Measurements from ENCODE around the gene ROR2. TPM values are rescaled to one million over a fixed set of nuclear protein-coding genes. Genes with fewer than 3 reads are reported as not detected.
"Not testable (repeated sequence)": the region's sequence is repeated elsewhere in the genome, so short reads cannot be mapped to it uniquely, and the experiment has no call there.

ROR2 gene
- total RNA-seq, 1 experiment from 2014 or later: 40.0 TPM

DNA sequence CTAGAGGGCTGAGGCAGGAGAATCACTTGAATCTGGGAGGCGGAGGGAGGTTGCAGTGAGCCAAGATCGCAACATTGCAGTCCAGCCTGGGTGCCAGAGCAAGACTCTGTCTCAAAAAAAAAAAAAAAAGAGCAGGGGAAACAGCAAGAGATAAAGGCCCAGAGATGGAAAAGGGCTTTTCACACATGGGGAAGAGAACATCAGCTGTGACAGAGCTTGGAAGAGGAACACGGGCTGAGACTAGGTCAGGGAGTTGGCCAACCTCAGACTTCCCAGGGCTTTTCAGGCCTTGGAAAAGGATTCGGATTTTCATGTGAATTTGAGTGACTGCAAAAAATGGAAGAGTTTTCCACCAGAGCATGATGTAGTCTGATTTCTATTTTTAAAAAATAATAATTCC lies 294.4 kb downstream of the ROR2 start:
- DNase-seq: no peak
- no peaks in the 10 kb centered on the region for H3K27me3 ChIP-seq (ENCODE audit: control insufficient read depth, insufficient read depth, low read length)
- H3K4me3 ChIP-seq (ENCODE audit: insufficient read depth, low read depth, low read length): no peak overlapping the region
- H3K36me3 ChIP-seq (replicated peaks; ENCODE audit: control insufficient read depth, insufficient read depth, low read length): no peaks in the 10 kb centered on the region

DNA sequence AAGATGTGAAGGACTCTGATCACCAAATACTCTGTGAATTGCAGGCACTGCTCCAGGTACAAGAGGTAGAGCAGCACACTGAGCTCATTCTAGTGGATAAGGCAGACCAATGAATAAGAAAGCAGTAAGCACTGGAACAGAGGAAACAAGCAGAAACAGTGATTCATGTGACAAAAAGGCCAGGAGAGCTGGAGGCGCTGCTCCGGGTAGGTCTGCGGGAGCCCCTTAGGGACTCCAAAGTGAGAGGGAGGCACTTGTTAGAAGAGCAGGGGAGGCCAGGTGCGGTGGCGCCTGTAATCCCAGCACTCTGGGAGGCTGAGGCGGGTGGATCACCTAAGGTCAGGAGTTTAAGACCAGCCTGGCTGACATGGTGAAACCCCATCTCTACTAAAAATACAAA lies 294.8 kb downstream of the ROR2 start:
- no peak for DNase-seq
- H3K36me3 ChIP-seq (replicated peaks; ENCODE audit: control insufficient read depth, insufficient read depth, low read length): no peaks in the 10 kb centered on the region
- H3K27me3 ChIP-seq (ENCODE audit: control insufficient read depth, insufficient read depth, low read length): no peaks in the 10 kb centered on the region
- no peak overlapping the region for H3K4me3 ChIP-seq (ENCODE audit: insufficient read depth, low read depth, low read length)

DNA sequence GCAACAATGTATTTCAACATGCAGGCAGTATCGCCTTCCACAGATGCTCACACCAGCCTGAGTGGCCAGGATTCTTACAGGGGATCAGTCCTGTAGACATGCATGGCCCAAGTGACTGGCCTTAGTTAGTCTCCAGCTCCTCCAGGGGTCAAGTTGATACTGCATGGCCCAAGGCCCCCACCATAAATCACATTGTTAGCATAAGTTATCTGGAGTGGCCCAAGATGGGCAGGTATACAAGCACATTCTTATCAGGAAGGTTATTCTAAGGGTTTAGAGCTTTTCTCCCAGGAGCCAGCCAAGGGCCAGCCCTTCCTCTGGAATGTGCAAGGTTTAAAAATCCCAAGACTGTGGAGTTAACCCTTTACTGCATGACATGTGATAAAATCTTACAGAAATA lies 295.5 kb downstream of the ROR2 start:
- no peak for DNase-seq

DNA sequence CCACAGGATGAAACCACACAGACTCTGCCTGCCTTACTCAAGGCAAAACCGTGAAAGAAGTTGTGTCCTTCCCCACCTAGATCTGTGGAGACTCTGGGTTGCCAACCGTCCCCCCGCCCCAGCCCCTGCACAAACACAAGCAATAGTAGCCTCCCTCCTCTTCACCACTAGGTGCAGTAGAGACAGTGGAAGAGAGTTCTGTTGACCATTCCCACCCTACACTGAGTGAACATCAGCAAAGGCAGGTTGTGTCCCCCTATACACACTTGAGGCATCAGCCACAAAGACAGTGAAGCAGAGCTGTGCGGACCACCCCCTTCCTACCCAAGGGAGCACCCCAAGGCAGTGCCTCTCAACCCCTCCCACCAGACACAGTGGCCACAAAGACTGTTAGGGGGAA lies 302.7 kb downstream of the ROR2 start:
- Histone ChIP-seq H3K27me3 (ENCODE audit: control insufficient read depth, insufficient read depth, low read length) (no peaks in the 10 kb centered on the region), H3K4me3 (ENCODE audit: insufficient read depth, low read depth, low read length) (no peak overlapping the region), H3K36me3 (replicated peaks; ENCODE audit: control insufficient read depth, insufficient read depth, low read length) (no peaks in the 10 kb centered on the region)
- peak; percentile 60 for DNase-seq

More for the DNA sequence above, 295.5 kb downstream of the ROR2 start:
- no peaks in the 10 kb centered on the region for H3K36me3 ChIP-seq (replicated peaks; ENCODE audit: control insufficient read depth, insufficient read depth, low read length)
- H3K27me3 ChIP-seq (ENCODE audit: control insufficient read depth, insufficient read depth, low read length): no peaks in the 10 kb centered on the region
- no peak overlapping the region for H3K4me3 ChIP-seq (ENCODE audit: insufficient read depth, low read depth, low read length)

DNA sequence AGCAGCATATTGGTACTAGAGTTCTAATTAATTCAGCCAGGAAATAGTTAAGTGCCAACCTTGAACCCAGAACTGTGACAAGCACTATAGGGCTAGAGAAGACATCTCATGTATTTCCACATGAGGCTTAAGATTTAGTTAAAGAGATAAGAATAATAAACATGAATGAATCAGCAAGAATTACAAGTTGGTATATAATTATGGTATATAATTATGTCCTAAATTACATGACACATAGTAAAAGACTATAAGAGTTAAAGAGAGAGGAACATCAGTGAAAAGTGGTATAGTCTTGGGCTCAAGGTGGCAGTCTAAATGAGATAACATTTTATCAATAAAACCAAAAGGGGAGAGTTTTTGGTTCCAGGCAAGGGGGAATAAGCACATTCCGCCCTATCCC lies 303.3 kb downstream of the ROR2 start:
- Histone ChIP-seq H3K36me3 (replicated peaks; ENCODE audit: control insufficient read depth, insufficient read depth, low read length) (no peaks in the 10 kb centered on the region), H3K27me3 (ENCODE audit: control insufficient read depth, insufficient read depth, low read length) (no peaks in the 10 kb centered on the region), H3K4me3 (ENCODE audit: insufficient read depth, low read depth, low read length) (no peak overlapping the region)
- DNase-seq: no peak

DNA sequence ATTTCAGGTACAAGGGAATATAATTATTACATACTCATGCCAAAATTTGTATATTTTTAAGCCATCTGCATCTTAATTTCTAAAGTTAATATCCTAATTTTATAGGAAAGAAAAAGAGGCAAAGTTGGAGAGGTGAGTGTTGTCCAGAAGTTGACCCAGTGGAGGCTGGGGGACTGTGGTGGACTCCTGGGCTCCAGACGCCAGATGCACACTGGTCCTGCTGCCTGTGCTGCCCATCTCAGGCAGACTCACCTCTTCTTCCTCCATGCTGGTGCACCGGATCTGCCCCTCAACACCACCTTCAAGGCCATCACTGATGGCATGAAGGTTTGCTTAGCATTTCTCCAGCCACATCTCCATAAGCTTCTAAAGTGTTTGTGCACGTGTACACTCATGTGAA lies 305.6 kb downstream of the ROR2 start:
- H3K4me3 ChIP-seq (ENCODE audit: insufficient read depth, low read depth, low read length): no peak overlapping the region
- no peak for DNase-seq
- H3K27me3 ChIP-seq (ENCODE audit: control insufficient read depth, insufficient read depth, low read length): no peaks in the 10 kb centered on the region
- no peaks in the 10 kb centered on the region for H3K36me3 ChIP-seq (replicated peaks; ENCODE audit: control insufficient read depth, insufficient read depth, low read length)

DNA sequence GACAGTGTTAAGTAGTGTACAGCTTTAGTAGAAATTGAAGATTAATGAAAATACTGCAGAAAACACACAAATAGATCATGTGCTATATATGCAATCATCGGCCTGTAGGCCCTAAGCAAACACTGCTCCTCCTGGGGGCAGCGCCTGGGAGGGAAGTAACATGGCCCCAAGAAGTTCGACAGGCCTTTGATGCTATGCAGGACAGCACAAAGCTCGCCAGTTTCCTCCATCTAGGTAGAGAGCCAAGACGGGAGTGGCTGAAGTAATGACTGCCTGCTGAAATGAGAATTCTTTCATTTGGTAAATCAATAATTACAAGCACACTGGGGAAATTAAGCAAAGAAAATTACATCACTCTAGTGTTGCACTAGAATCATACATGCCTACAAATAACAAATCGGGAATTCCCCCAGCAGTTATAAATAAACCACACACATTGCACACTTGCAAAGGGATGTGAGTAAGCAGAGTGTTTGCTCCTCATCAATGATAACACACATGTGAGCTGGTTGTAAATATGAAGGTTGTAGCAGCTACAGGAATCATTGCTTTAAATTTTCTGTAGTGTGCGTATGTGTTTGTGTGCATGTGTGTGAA lies 306.4 kb downstream of the ROR2 start:
- Histone ChIP-seq H3K27me3 (ENCODE audit: control insufficient read depth, insufficient read depth, low read length) (no peaks in the 10 kb centered on the region), H3K36me3 (replicated peaks; ENCODE audit: control insufficient read depth, insufficient read depth, low read length) (no peaks in the 10 kb centered on the region), H3K4me3 (ENCODE audit: insufficient read depth, low read depth, low read length) (no peak overlapping the region)
- no peak for DNase-seq

DNA sequence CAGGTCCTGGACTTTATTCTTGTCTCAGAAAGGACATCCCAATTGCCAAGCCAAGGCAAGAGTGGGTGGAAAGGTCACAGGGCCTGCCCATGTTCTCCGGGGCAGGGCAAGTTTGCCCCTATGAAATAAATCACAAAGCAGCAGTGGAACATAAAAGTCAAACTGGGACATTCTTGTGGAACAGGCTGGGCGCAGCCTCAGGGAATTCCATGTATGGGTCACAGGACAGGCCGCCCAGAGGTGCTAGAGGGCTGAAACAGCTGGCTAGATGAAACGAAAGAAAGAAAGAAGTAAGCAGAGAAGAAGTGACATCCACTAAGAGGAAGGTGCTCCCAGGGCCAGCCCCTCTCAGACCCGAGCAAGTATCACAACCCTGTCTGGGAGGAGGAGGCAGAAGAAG lies 307.3 kb downstream of the ROR2 start:
- Histone ChIP-seq H3K4me3 (ENCODE audit: insufficient read depth, low read depth, low read length) (no peak overlapping the region), H3K36me3 (replicated peaks; ENCODE audit: control insufficient read depth, insufficient read depth, low read length) (no peaks in the 10 kb centered on the region), H3K27me3 (ENCODE audit: control insufficient read depth, insufficient read depth, low read length) (no peaks in the 10 kb centered on the region)
- no peak for DNase-seq

DNA sequence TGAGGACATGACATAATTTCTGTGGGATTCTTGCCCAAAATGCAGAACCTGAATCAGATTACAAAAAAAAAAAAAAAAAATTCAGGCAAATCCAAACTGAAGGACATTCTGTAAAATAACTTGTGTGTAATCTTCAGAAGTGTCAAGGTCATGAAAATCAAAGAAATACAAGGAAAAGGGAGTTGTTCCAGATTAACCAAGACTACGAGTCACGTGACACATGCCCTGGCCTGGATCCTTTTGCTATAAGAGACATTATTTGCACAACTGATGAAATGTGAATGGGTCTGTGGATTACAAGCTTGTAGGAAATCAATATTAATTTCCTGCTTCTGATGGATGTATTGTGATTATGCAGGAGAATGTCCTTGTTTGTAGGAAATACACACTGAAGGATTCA lies 309.6 kb downstream of the ROR2 start:
- no peaks in the 10 kb centered on the region for H3K27me3 ChIP-seq (ENCODE audit: control insufficient read depth, insufficient read depth, low read length)
- no peak overlapping the region for H3K4me3 ChIP-seq (ENCODE audit: insufficient read depth, low read depth, low read length)
- no peak for DNase-seq
- no peaks in the 10 kb centered on the region for H3K36me3 ChIP-seq (replicated peaks; ENCODE audit: control insufficient read depth, insufficient read depth, low read length)

DNA sequence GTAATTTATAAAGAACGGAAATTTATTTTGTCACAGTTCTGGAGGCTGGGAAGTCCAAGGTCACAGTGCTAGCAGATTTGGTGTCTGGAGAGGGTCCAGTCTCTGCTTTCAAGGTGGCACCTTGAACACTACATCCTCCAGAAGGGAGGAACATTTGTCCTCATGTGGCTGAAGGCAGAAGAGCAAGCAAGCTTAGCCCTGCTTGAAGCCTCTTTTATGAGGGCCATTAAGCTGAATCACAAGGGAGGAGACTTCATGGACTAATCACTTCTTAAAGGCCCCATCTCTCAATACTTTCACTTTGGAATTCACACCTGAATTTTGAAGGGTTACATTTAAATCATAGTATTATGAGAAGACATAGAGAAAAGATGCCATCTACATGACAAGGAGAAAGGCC lies 311.0 kb downstream of the ROR2 start:
- H3K27me3 ChIP-seq (ENCODE audit: control insufficient read depth, insufficient read depth, low read length): no peaks in the 10 kb centered on the region
- no peaks in the 10 kb centered on the region for H3K36me3 ChIP-seq (replicated peaks; ENCODE audit: control insufficient read depth, insufficient read depth, low read length)
- DNase-seq: no peak
- no peak overlapping the region for H3K4me3 ChIP-seq (ENCODE audit: insufficient read depth, low read depth, low read length)

DNA sequence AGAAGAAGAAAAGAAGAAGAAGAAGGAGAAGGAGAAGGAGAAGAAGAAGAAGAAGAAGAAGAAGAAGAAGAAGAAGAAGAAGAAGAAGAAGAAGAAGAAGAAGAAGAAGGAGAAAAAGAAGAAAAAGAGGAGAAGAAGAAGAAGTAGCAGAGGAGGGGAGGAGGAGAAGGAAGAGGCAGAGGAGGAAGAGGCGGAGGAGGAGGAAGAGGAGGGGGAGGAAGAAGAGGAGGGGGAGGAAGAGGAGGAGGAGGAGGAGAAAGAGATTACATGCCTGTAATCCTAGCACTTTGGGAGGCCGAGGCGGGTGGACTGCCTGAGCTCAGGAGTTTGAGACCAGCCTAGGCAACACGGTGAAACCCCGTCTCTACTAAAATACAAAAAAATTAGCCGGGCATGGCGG lies 315.2 kb downstream of the ROR2 start:
- not testable (repeated sequence) for H3K36me3 ChIP-seq (replicated peaks; ENCODE audit: control insufficient read depth, insufficient read depth, low read length); H3K27me3 ChIP-seq (ENCODE audit: control insufficient read depth, insufficient read depth, low read length); DNase-seq; H3K4me3 ChIP-seq (ENCODE audit: insufficient read depth, low read depth, low read length)

DNA sequence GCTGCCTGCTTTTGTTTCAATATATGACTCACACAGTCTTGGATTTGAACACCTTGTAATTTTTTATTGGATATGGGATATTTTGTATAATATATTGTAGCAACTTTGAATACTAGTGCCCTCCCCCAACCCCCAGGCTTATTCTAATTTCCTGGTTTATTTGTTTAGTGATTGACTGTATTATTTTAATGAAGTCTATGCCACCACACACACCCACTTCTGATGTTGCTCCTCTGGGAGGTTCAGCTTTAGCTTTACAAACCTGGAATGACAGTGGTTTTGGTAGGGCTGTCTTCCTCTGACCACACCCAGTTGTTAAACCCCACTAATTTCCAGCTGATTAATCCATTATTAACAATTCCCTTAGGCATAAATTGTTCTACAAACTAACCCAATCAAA lies 320.3 kb downstream of the ROR2 start:
- DNase-seq: no peak
- Histone ChIP-seq H3K36me3 (replicated peaks; ENCODE audit: control insufficient read depth, insufficient read depth, low read length) (no peaks in the 10 kb centered on the region), H3K27me3 (ENCODE audit: control insufficient read depth, insufficient read depth, low read length) (no peaks in the 10 kb centered on the region), H3K4me3 (ENCODE audit: insufficient read depth, low read depth, low read length) (no peak overlapping the region)

DNA sequence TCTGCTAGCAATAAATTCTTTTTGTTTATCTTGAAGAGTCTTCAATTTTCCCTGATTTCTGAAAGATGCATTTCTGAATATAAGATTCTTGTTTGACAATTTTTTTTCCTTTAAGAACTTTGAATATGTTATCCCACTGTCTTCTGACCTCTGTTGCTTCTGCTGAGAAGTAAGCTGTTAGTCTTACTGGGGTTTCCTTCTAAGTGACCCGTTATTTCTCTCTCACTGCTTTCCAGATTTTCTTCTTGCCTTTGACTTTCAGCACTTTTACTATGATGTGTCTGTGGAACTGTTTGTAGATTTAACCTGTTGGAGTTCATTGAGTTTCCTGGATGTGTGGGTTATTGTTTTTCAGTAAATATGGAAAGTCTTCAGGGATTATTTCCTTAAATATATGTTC lies 321.1 kb downstream of the ROR2 start:
- H3K4me3 ChIP-seq (ENCODE audit: insufficient read depth, low read depth, low read length): no peak overlapping the region
- no peak for DNase-seq
- H3K36me3 ChIP-seq (replicated peaks; ENCODE audit: control insufficient read depth, insufficient read depth, low read length): no peaks in the 10 kb centered on the region
- H3K27me3 ChIP-seq (ENCODE audit: control insufficient read depth, insufficient read depth, low read length): no peaks in the 10 kb centered on the region

DNA sequence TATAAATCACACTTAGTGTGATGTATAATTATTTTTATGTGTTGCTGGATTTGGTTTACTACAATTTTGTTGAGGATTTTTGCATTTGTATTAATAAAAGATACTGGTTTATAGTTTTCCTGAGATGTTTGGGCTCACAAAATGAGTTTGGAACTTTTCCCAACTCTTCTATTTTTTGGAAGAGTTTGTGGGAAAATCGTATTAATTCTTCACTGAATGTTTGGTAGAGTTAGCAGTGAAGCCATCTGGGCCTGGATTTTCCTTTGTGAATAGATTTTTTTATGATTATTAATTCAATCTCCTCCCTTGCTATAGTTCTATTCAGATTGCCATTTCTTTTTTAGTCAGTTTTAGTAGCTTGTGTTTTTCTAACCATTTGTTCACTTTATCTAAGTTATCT lies 324.7 kb downstream of the ROR2 start:
- Histone ChIP-seq H3K27me3 (ENCODE audit: control insufficient read depth, insufficient read depth, low read length) (no peaks in the 10 kb centered on the region), H3K36me3 (replicated peaks; ENCODE audit: control insufficient read depth, insufficient read depth, low read length) (no peaks in the 10 kb centered on the region), H3K4me3 (ENCODE audit: insufficient read depth, low read depth, low read length) (no peak overlapping the region)
- DNase-seq: no peak

DNA sequence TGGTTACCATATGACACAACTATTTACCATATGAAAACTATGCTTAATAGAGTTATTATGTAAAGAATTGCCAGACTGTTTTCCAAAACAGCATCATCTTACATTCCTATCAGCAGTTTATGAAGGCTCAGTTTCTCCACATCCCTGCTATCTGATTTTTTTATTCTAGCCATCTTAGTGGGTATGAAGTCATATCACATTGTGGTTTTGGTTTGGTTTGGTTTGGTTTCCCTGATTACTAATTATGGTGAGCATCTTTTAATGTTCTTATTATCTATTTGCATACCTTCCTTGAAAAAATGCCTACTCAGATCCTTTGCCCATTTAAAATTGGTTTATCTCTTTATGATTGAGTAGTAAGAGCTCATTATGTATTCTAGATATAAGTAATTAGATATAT lies 327.0 kb downstream of the ROR2 start:
- H3K36me3 ChIP-seq (replicated peaks; ENCODE audit: control insufficient read depth, insufficient read depth, low read length): no peaks in the 10 kb centered on the region
- no peak for DNase-seq
- H3K27me3 ChIP-seq (ENCODE audit: control insufficient read depth, insufficient read depth, low read length): no peaks in the 10 kb centered on the region
- H3K4me3 ChIP-seq (ENCODE audit: insufficient read depth, low read depth, low read length): no peak overlapping the region

DNA sequence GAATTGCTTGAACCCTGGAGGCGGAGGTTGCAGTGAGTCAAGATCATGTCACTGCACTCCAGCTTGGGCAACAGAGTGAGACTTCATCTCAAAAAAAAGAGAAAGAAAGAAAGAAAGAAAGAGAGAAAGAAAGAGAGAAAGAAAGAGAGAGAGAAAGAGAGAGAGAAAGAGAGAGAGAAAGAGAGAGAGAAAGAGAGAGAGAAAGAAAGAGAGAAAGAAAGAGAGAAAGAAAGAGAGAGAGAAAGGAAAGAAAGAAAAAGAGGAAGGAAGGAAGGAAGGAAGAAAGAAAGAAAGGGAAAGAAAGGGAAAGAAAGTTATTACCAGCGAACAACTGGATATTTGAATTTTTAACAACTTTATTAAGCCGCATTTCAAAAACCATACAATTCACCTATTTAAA lies 327.9 kb downstream of the ROR2 start:
- not testable (repeated sequence) for H3K4me3 ChIP-seq (ENCODE audit: insufficient read depth, low read depth, low read length); H3K36me3 ChIP-seq (replicated peaks; ENCODE audit: control insufficient read depth, insufficient read depth, low read length); H3K27me3 ChIP-seq (ENCODE audit: control insufficient read depth, insufficient read depth, low read length); DNase-seq

Measured in H7 (cell line).